H54 (cell line): ENCODE measurements around the gene OPHN1.
A peak's percentile ranks its signal among the peaks of the same experiment; 100 is the strongest.
"Not testable (repeated sequence)": the region's sequence is repeated elsewhere in the genome, so short reads cannot be mapped to it uniquely, and the experiment has no call there.

Source experiments
- DNase-seq: peaks from one replicate; pipeline ENCODE4 v3.0.0; 2011; ENCODE audit warnings: low spot score, mixed read lengths; ENCODE audit not compliant: insufficient read length
- FAIRE-seq: peaks from 3 replicates; lab custom pipeline; 2011; peaks lifted over from hg19 to GRCh38; lab: Jason Lieb, UNC
- POLR2A ChIP-seq: IDR thresholded peaks from 2 replicates; pipeline ENCODE4 v1.6.1; 2011; ENCODE audit warnings: low read depth, mild to moderate bottlenecking, low read length

The OPHN1 gene

GRCh38 chrX:68363984-68364383, 69.3 kb downstream of the OPHN1 start:
- DNase-seq: no peak
- no peak for FAIRE-seq
- TF ChIP-seq POLR2A: no peak

DNA sequence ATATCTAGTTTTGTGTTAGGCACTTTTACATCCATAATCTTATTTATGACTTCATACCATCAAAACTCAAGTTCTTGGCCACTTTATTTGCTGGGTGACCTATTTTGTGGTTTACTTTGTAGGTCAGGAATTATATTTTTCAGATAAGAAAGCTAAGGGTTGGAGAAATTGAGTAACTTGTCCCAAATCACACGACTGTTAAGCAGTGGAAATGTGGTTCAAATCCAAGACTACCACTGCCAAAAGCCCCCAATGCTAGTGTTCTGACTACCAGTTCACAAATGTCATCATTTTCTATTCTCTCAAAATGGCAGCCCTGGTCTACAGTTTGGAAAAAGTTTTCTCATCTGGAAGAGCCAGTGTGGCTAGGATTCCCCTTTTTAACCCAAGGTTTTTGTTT, 74.6 kb downstream of the OPHN1 start:
- TF ChIP-seq POLR2A: no peak
- FAIRE-seq: no peak

GRCh38 chrX:68355629-68355920, 77.7 kb downstream of the OPHN1 start:
- TF ChIP-seq POLR2A: no peak
- DNase-seq: no peak

More for the DNA sequence above, 74.6 kb downstream of the OPHN1 start:
- DNase-seq: no peak

DNA sequence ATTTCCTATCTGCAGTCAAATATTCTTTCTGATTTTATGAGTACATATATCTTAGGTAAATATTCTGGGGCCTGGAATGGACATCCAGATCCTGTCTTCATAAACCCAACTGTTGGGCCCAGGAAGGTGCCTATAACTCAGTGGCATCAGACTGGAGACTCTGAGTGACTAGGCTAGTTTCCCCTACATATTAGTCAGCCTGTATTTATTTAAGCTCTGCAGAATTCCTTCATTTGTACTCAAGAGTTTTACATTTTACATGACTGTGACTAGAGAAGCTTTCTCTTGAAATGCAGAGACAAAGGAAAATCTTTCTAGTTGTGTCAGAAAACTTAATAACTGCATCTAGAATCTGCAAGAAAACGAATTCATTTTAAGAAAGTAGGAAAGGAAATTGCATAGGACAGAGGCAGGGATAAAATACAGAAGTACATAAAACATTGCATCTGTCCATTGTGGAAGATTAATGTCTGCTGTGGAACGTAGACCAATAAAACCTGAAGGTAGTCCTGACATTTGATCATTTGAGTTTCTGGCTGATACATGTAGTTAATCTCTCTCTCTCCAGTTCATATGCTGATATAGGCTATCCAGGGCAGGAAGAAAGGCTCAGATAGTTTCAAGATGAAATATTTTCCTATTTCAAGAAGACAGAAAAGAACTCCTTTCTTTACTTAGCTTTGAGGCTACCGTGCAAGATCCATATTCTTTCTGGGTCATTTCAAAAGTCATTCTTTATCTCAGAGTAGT, 78.2 kb downstream of the OPHN1 start:
- no peak for DNase-seq
- FAIRE-seq: no peak

More at GRCh38 chrX:68355629-68355920, 77.7 kb downstream of the OPHN1 start:
- FAIRE-seq: no peak

GRCh38 chrX:68345025-68345424, 88.3 kb downstream of the OPHN1 start:
- FAIRE-seq (no peak), DNase-seq (no peak)
- no peak for TF ChIP-seq POLR2A

More for the DNA sequence above, 78.2 kb downstream of the OPHN1 start:
- no peak for TF ChIP-seq POLR2A

GRCh38 chrX:68343551-68343950, 89.7 kb downstream of the OPHN1 start:
- no peak for FAIRE-seq
- no peak for TF ChIP-seq POLR2A

DNA sequence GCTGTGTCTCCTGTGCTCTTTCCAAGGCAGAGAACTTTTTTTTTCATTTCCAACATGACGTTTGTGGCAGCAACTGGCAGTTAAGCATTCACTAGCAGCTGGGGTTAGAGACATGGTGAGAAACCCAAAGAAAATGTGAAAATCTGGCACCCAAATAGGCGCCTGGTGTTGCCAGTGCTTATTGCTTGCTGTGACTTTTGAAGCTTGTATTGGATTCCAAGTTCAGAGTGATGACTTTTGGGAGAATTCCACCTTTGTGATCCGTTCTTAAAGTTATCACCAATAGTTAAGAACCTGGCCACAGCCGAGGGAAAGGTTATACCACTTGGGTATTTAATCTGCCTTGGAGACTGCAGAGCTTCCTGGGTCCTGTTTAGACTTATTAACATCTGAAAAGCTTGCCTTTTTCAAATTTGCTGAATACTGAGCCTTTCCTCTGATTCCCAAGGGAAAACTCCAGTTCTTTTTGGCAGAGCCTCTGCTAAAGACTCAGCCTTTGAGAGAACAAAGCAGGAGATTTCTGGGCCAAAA, 101.0 kb downstream of the OPHN1 start:
- no peak for DNase-seq
- FAIRE-seq: no peak
- TF ChIP-seq POLR2A: no peak

More at GRCh38 chrX:68343551-68343950, 89.7 kb downstream of the OPHN1 start:
- DNase-seq: no peak

GRCh38 chrX:68326841-68327240, 106.5 kb downstream of the OPHN1 start:
- DNase-seq, FAIRE-seq: not testable (repeated sequence)

DNA sequence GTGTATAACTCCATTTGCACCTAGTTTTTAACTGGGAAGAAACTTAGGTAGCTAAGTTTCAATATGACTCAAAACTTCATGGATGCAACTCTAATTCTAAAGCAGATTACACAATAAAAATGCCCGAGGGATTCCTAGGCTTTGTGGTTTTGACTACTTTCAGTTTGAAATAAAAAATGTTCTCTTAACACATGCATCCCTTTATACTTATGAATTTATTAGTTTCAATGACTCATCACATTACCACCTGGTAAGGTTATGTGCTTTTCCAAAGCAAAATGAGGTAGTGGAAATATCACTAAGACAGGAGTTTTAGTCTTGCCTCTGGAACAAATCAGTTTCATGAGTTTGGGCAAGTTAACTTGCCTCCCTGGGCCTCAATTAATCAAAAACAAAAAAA, 125.5 kb downstream of the OPHN1 start:
- TF ChIP-seq POLR2A: no peak
- DNase-seq (peak; percentile 7), FAIRE-seq (peak; percentile 90)

GRCh38 chrX:68304602-68305001, 128.7 kb downstream of the OPHN1 start:
- DNase-seq (no peak), FAIRE-seq (no peak)
- no peak for TF ChIP-seq POLR2A

DNA sequence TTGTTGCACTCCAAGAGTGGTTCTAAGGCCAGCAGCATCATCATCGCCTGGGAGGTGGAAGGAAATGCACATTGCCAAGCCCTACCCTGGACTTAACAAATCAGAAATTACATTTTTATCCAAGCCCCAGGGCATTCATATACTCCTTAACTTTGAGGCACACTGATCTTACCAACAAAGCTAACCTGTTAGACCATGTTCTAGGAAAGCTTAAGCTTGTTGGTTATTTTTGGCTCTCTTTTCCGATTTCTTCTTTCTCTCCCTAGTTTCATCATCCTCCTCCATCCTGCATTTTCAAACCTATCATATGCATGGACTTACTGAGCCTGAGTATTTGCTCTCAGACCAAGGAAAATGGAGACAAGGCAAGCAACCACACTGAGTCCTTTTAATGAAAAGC, 133.4 kb downstream of the OPHN1 start:
- no peak for DNase-seq
- TF ChIP-seq POLR2A: no peak
- FAIRE-seq: no peak

- FAIRE-seq: no peak
- TF ChIP-seq POLR2A: no peak
- DNase-seq: no peak
These were observed 140.8 kb downstream of the OPHN1 start for GRCh38 chrX:68292471-68292870.

DNA sequence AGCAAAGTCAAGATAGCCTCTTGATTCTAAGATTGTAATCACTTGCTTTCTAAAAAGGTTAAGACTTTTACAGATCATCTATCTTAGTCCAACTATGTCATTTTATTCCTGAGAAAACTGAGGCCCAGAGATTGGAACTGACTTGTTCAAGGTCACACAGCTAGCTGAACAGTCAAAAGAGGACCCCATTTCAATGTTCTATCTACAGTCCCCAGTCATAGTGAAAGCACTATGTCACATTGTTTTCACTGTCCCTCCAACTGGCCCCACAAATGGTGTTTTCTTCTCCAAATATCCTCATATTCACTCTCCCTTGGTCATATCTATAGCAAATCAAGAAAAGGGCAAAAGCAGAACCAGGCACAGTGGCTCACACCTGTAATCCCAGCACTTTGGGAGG, 145.2 kb downstream of the OPHN1 start:
- TF ChIP-seq POLR2A: no peak
- FAIRE-seq: no peak
- DNase-seq: no peak

- no peak for TF ChIP-seq POLR2A
- DNase-seq (no peak), FAIRE-seq (no peak)
These were observed 145.9 kb downstream of the OPHN1 start for GRCh38 chrX:68287419-68287818.

GRCh38 chrX:68286980-68287379, 146.3 kb downstream of the OPHN1 start:
- no peak for TF ChIP-seq POLR2A
- DNase-seq (no peak), FAIRE-seq (no peak)
